Mesenchymal stem cell (in vitro differentiated cells and primary cell): Measurements from ENCODE around the gene AHCYL2.
"Not testable (repeated sequence)": the region's sequence is repeated elsewhere in the genome, so short reads cannot be mapped to it uniquely, and the experiment has no call there.

ENCODE experiments used
- DNase-seq: peaks from one replicate; pipeline ENCODE4 v3.0.0-alpha.2; 2013
- H2AFZ ChIP-seq: one replicate; pipeline ENCODE4 v1.6.1; 2013; ENCODE audit warnings: low read depth, mild to moderate bottlenecking, control low read depth, inconsistent platforms, low read length, moderate library complexity
- H2AK5ac ChIP-seq: 2 replicates; pipeline ENCODE4 v1.6.1; 2013; ENCODE audit warnings: low read length, moderate library complexity, mild to moderate bottlenecking, inconsistent platforms; ENCODE audit not compliant: severe bottlenecking
- H2BK120ac ChIP-seq: one replicate; pipeline ENCODE4 v1.6.1; 2013; ENCODE audit warnings: low read depth, mild to moderate bottlenecking, inconsistent platforms, low read length, moderate library complexity
- H2BK12ac ChIP-seq, 2 experiments: one replicate each; pipeline ENCODE4 v1.6.1; 2013; ENCODE audit warnings: inconsistent platforms in 2 of 2, low read length in 2 of 2, mild to moderate bottlenecking in 2 of 2, moderate library complexity in 2 of 2, control low read depth in 1 of 2
- H2BK15ac ChIP-seq: one replicate; pipeline ENCODE4 v1.6.1; 2013; ENCODE audit warnings: mild to moderate bottlenecking, low read depth, inconsistent platforms; ENCODE audit not compliant: poor library complexity, severe bottlenecking
- H2BK5ac ChIP-seq: 2 replicates; pipeline ENCODE4 v1.6.1; 2013; ENCODE audit warnings: low read depth, mild to moderate bottlenecking, low read length, control low read depth, inconsistent platforms; ENCODE audit not compliant: poor library complexity, severe bottlenecking
- H3K14ac ChIP-seq, 2 experiments: one replicate each; pipeline ENCODE4 v1.6.1; 2013; ENCODE audit warnings: inconsistent platforms in 2 of 2, low read length in 2 of 2, control low read depth in 1 of 2, mild to moderate bottlenecking in 1 of 2, moderate library complexity in 1 of 2
- H3K18ac ChIP-seq, 2 experiments: one replicate each; pipeline ENCODE4 v1.6.1; 2013; ENCODE audit warnings: inconsistent platforms in 2 of 2, low read length in 2 of 2, control low read depth in 1 of 2, low read depth in 1 of 2, mild to moderate bottlenecking in 1 of 2
- H3K23ac ChIP-seq, 2 experiments: one replicate each; pipeline ENCODE4 v1.6.1; 2013; ENCODE audit warnings: inconsistent platforms in 2 of 2, low read length in 2 of 2, mild to moderate bottlenecking in 2 of 2, moderate library complexity in 2 of 2, control low read depth in 1 of 2
- H3K27ac ChIP-seq: 2 replicates; pipeline ENCODE4 v1.5.1; 2013; ENCODE audit warnings: mild to moderate bottlenecking, moderate library complexity, low read length, control low read depth, inconsistent platforms; ENCODE audit not compliant: poor library complexity, severe bottlenecking
- H3K27me3 ChIP-seq, 2 experiments: 2 replicates each; pipeline versions ENCODE4 v1.6.1 to v1.7.0; 2013; ENCODE audit warnings: low read length in 2 of 2, mild to moderate bottlenecking in 2 of 2, moderate library complexity in 2 of 2, control low read depth in 1 of 2, inconsistent platforms in 1 of 2; ENCODE audit not compliant: control insufficient read depth in 1 of 2, insufficient read depth in 1 of 2
- H3K36me3 ChIP-seq, 2 experiments: 2 replicates each; pipeline versions ENCODE4 v1.6.1 to v1.7.0; 2013; ENCODE audit warnings: low read length in 2 of 2, control low read depth in 1 of 2, inconsistent platforms in 1 of 2, low read depth in 1 of 2, mild to moderate bottlenecking in 1 of 2; ENCODE audit not compliant: insufficient read depth in 2 of 2, control insufficient read depth in 1 of 2
- H3K4ac ChIP-seq, 2 experiments: one replicate each; pipeline ENCODE4 v1.6.1; 2013; ENCODE audit warnings: inconsistent platforms in 2 of 2, low read length in 2 of 2, mild to moderate bottlenecking in 2 of 2, moderate library complexity in 2 of 2, control low read depth in 1 of 2, low read depth in 1 of 2
- H3K4me1 ChIP-seq: 2 replicates; pipeline ENCODE4 v1.6.1; 2013; ENCODE audit warnings: low read depth, low read length, control low read depth; ENCODE audit not compliant: control insufficient read depth, insufficient read depth
- H3K4me2 ChIP-seq: 2 replicates; pipeline ENCODE4 v1.6.1; 2013; ENCODE audit warnings: low read length, mild to moderate bottlenecking, inconsistent platforms; ENCODE audit not compliant: poor library complexity, severe bottlenecking
- H3K4me3 ChIP-seq, 2 experiments: 2 replicates each; pipeline versions ENCODE4 v1.5.1 to v1.7.0; 2013; ENCODE audit warnings: low read length in 2 of 2, mild to moderate bottlenecking in 2 of 2, control low read depth in 1 of 2, low read depth in 1 of 2; ENCODE audit not compliant: insufficient read depth in 1 of 2
- H3K79me1 ChIP-seq: replicated peaks from 2 replicates; pipeline ENCODE4 v1.6.1; 2013; ENCODE audit warnings: mild to moderate bottlenecking, control low read depth, low read length, inconsistent platforms; ENCODE audit not compliant: poor library complexity, severe bottlenecking
- H3K9ac ChIP-seq: 2 replicates; pipeline ENCODE4 v1.7.0; 2013; ENCODE audit warnings: mild to moderate bottlenecking, low read length, moderate library complexity
- H3K9me3 ChIP-seq: 2 replicates; pipeline ENCODE4 v1.7.0; 2013; ENCODE audit warnings: mild to moderate bottlenecking, low read length; ENCODE audit not compliant: control insufficient read depth
- H4K8ac ChIP-seq: one replicate; pipeline ENCODE4 v1.6.1; 2013; ENCODE audit warnings: inconsistent platforms, mild to moderate bottlenecking, low read length, moderate library complexity
- H4K91ac ChIP-seq: one replicate; pipeline ENCODE4 v1.6.1; 2013; ENCODE audit warnings: mild to moderate bottlenecking, low read length, inconsistent platforms
- whole genome bisulfite sequencing: methylation state at CpG from one replicate; pipeline ENCODE4 v1.1.7; 2013; ENCODE audit warnings: mixed read lengths; 5-methylcytosine and 5-hydroxymethylcytosine counted together

AHCYL2 gene

GRCh38 chr7:129212596-129212995 is 12.2 kb upstream of the AHCYL2 start:
- WGBS, result 83% methylated on average over 4 of the region's 4 CpGs
- peaks cover 7% of the 10 kb centered on the region for H3K4me1 ChIP-seq
- no peak overlapping the region for H3K18ac ChIP-seq
- no peak overlapping the region for H4K8ac ChIP-seq
- H3K4ac ChIP-seq, result no peak overlapping the region
- H3K4me2 ChIP-seq, result no peak overlapping the region
- no peak overlapping the region for H3K9ac ChIP-seq
- H3K4me3 ChIP-seq, result no peak overlapping the region
- no peak overlapping the region for H4K91ac ChIP-seq
- DNase-seq, result no peak
- H2AFZ ChIP-seq, result no peak overlapping the region
- H3K27ac ChIP-seq, result no peak overlapping the region
- no peak overlapping the region for H2BK15ac ChIP-seq
- no peak overlapping the region for H2AK5ac ChIP-seq
- H3K27me3 ChIP-seq, result peaks cover 0 to 28% of the 10 kb centered on the region in 2 experiments
- H2BK120ac ChIP-seq, result no peak overlapping the region
- peaks cover 0 to 54% of the 10 kb centered on the region in 2 experiments for H3K36me3 ChIP-seq
- H3K79me1 ChIP-seq, result no peaks in the 10 kb centered on the region
- no peak overlapping the region for H2BK12ac ChIP-seq
- H3K9me3 ChIP-seq, result no peaks in the 10 kb centered on the region
- H3K23ac ChIP-seq, result no peak overlapping the region
- H2BK5ac ChIP-seq, result no peak overlapping the region
- H3K14ac ChIP-seq, result no peak overlapping the region

GRCh38 chr7:129213828-129214227 is 11.0 kb upstream of the AHCYL2 start:
- H3K4ac ChIP-seq, result no peak overlapping the region
- no peak overlapping the region for H3K23ac ChIP-seq
- H4K91ac ChIP-seq, result no peak overlapping the region
- peaks cover 0 to 33% of the 10 kb centered on the region in 2 experiments for H3K27me3 ChIP-seq
- H2BK5ac ChIP-seq, result no peak overlapping the region
- H3K27ac ChIP-seq, result no peak overlapping the region
- peaks cover 9% of the 10 kb centered on the region for H3K4me1 ChIP-seq
- no peaks in the 10 kb centered on the region for H3K9me3 ChIP-seq
- no peak overlapping the region for H3K14ac ChIP-seq
- H3K36me3 ChIP-seq, result peaks cover 0 to 48% of the 10 kb centered on the region in 2 experiments
- no peak overlapping the region for H2BK15ac ChIP-seq
- DNase-seq, result no peak
- no peak overlapping the region for H2BK120ac ChIP-seq
- H2AFZ ChIP-seq, result no peak overlapping the region
- no peak overlapping the region for H3K4me3 ChIP-seq
- no peak overlapping the region for H2BK12ac ChIP-seq
- no peak overlapping the region for H4K8ac ChIP-seq
- H3K79me1 ChIP-seq, result no peaks in the 10 kb centered on the region
- no peak overlapping the region for H3K18ac ChIP-seq
- no peak overlapping the region for H3K4me2 ChIP-seq
- no peak overlapping the region for H2AK5ac ChIP-seq
- H3K9ac ChIP-seq, result no peak overlapping the region
- 90% methylated on average over 14 of the region's 15 CpGs for WGBS

- not testable (repeated sequence) for H3K79me1 ChIP-seq, H3K4me2 ChIP-seq, H2BK15ac ChIP-seq, H4K8ac ChIP-seq, H2BK120ac ChIP-seq, H3K4me1 ChIP-seq, H3K23ac ChIP-seq, H3K9ac ChIP-seq, H4K91ac ChIP-seq, H3K14ac ChIP-seq, H2AK5ac ChIP-seq, DNase-seq, H3K9me3 ChIP-seq, H3K4ac ChIP-seq, H3K18ac ChIP-seq, H3K27ac ChIP-seq, H2AFZ ChIP-seq, H2BK5ac ChIP-seq, H2BK12ac ChIP-seq, H3K4me3 ChIP-seq
- H3K36me3 ChIP-seq, result peaks cover 0 to 30% of the 10 kb centered on the region in 2 experiments
- WGBS, result 100% methylated on average over 6 of the region's 15 CpGs
- peaks cover 0 to 19% of the 10 kb centered on the region in 2 experiments for H3K27me3 ChIP-seq
Observed at GRCh38 chr7:129215691-129216090, 9.1 kb upstream of the AHCYL2 start.

- H3K79me1 ChIP-seq, H3K4ac ChIP-seq, H3K4me2 ChIP-seq, H3K14ac ChIP-seq, DNase-seq, H2BK12ac ChIP-seq, H4K8ac ChIP-seq, H2BK5ac ChIP-seq, H4K91ac ChIP-seq, H3K9me3 ChIP-seq, H3K4me1 ChIP-seq, H2BK120ac ChIP-seq, H2AK5ac ChIP-seq, H3K23ac ChIP-seq, H2BK15ac ChIP-seq, H3K18ac ChIP-seq, H3K4me3 ChIP-seq, H2AFZ ChIP-seq, H3K9ac ChIP-seq, H3K27ac ChIP-seq: not testable (repeated sequence)
- WGBS, result 96% methylated on average over 34 of the region's 34 CpGs
- peaks cover 0 to 15% of the 10 kb centered on the region in 2 experiments for H3K27me3 ChIP-seq
- peaks cover 0 to 25% of the 10 kb centered on the region in 2 experiments for H3K36me3 ChIP-seq
Observed at GRCh38 chr7:129216101-129216715, 8.6 kb upstream of the AHCYL2 start.
